Keratinocyte (primary cell): ENCODE measurements around the gene FBXO38.

Experiments
- EZH2 ChIP-seq: IDR thresholded peaks from one replicate; pipeline ENCODE4 v1.6.1; 2012; ENCODE audit warnings: inconsistent platforms, mild to moderate bottlenecking, low read length, moderate library complexity
- TF ChIP-seq, protein P1 (sequence below), 3 experiments: IDR thresholded peaks in 1 of 3; conservative IDR thresholded peaks in 1 of 3; optimal IDR thresholded peaks in 1 of 3; 2 replicates in 2 of 3; 3 replicates in 1 of 3; pipeline versions ENCODE3 to v1.5.1; 2011; ENCODE audit warnings: low read length in 3 of 3, mild to moderate bottlenecking in 3 of 3, moderate library complexity in 2 of 3, control low read depth in 1 of 3, inconsistent platforms in 1 of 3; ENCODE audit not compliant: insufficient read depth in 2 of 3; ENCODE audit errors: extremely low read depth in 1 of 3

- TF ChIP-seq, protein P1, sequence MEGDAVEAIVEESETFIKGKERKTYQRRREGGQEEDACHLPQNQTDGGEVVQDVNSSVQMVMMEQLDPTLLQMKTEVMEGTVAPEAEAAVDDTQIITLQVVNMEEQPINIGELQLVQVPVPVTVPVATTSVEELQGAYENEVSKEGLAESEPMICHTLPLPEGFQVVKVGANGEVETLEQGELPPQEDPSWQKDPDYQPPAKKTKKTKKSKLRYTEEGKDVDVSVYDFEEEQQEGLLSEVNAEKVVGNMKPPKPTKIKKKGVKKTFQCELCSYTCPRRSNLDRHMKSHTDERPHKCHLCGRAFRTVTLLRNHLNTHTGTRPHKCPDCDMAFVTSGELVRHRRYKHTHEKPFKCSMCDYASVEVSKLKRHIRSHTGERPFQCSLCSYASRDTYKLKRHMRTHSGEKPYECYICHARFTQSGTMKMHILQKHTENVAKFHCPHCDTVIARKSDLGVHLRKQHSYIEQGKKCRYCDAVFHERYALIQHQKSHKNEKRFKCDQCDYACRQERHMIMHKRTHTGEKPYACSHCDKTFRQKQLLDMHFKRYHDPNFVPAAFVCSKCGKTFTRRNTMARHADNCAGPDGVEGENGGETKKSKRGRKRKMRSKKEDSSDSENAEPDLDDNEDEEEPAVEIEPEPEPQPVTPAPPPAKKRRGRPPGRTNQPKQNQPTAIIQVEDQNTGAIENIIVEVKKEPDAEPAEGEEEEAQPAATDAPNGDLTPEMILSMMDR (optimal IDR thresholded peaks at IDR 0.05 in 1 of 3, IDR thresholded peaks at IDR 0.05 in 1 of 3, conservative IDR thresholded peaks at IDR 0.05 in 1 of 3; ENCODE audit: extremely low read depth in 1 of 3, insufficient read depth in 2 of 3, low read length in 3 of 3): no peak
- no peak for TF ChIP-seq EZH2
These were observed 3.6 kb downstream of the FBXO38 start for GRCh38 chr5:148387325-148387724.
